HepG2 (cell line): Measurements from ENCODE around the gene PGP. TPM values are rescaled to one million over a fixed set of nuclear protein-coding genes. Genes with fewer than 3 reads are reported as not detected.

Experiments
- ARNTL ChIP-seq: sonication (generic); formaldehyde crosslinking; IDR thresholded peaks from 2 replicates; pipeline ENCODE4 v1.4.0; 2020; ENCODE audit warnings: mild to moderate bottlenecking, missing genetic modification reagents
- BRCA1 ChIP-seq: sonication (generic); formaldehyde crosslinking; IDR thresholded peaks from 2 replicates; pipeline ENCODE4 v1.4.0; 2020; ENCODE audit warnings: missing genetic modification reagents
- DR1 ChIP-seq: sonication (generic); formaldehyde crosslinking; IDR thresholded peaks from 2 replicates; pipeline ENCODE4 v1.8.0; 2021; ENCODE audit warnings: mild to moderate bottlenecking, missing genetic modification reagents, inconsistent platforms
- ELF1 ChIP-seq: sonication (generic); formaldehyde crosslinking; IDR thresholded peaks from 2 replicates; pipeline ENCODE4 v1.4.0; 2020; ENCODE audit warnings: missing genetic modification reagents
- HOXA9 ChIP-seq: sonication (generic); formaldehyde crosslinking; IDR thresholded peaks from 2 replicates; pipeline ENCODE4 v1.8.1; 2022; ENCODE audit warnings: missing genetic modification reagents, mild to moderate bottlenecking, moderate library complexity, borderline replicate concordance
- HOXD1 ChIP-seq: sonication (generic); formaldehyde crosslinking; IDR thresholded peaks from 2 replicates; pipeline ENCODE4 v1.5.0; 2020; ENCODE audit warnings: missing genetic modification reagents
- KDM4B ChIP-seq: sonication (generic); formaldehyde crosslinking; IDR thresholded peaks from 2 replicates; pipeline ENCODE4 v1.4.0; 2020; ENCODE audit warnings: missing genetic modification reagents
- KDM5A ChIP-seq: fragments of 200-600 bp; sonication (generic); IDR thresholded peaks from 2 replicates; pipeline ENCODE4 v1.7.0; 2018; ENCODE audit warnings: antibody characterized with exemption, mild to moderate bottlenecking, low read length, borderline replicate concordance
- MED1 ChIP-seq: sonication (generic); formaldehyde crosslinking; IDR thresholded peaks from 2 replicates; pipeline ENCODE4 v1.4.0; 2020; ENCODE audit warnings: missing genetic modification reagents
- MXI1 ChIP-seq: IDR thresholded peaks from 3 replicates; pipeline ENCODE4 v1.6.1; 2012; ENCODE audit warnings: low read depth, low read length, inconsistent platforms, borderline replicate concordance
- NFE2 ChIP-seq: sonication (generic); formaldehyde crosslinking; IDR thresholded peaks from 2 replicates; pipeline ENCODE4 v1.4.0; 2020; ENCODE audit warnings: missing genetic modification reagents
- NFE2L1 ChIP-seq: sonication (generic); formaldehyde crosslinking; IDR thresholded peaks from 2 replicates; pipeline ENCODE4 v1.4.0; 2020; ENCODE audit warnings: missing genetic modification reagents, mild to moderate bottlenecking, borderline replicate concordance
- NFRKB ChIP-seq: fragments of 450-650 bp; IDR thresholded peaks from 2 replicates; pipeline ENCODE4 v1.6.1; 2017
- PAWR ChIP-seq: sonication (generic); formaldehyde crosslinking; IDR thresholded peaks from 2 replicates; pipeline ENCODE4 v1.4.0; 2020; ENCODE audit warnings: missing genetic modification reagents, mild to moderate bottlenecking, borderline replicate concordance
- RARA ChIP-seq: IDR thresholded peaks from 2 replicates; pipeline ENCODE4 v1.6.1; 2016; ENCODE audit warnings: missing genetic modification reagents, missing compliant biosample characterization
- RBFOX2 ChIP-seq: fragments of 200-400 bp; formaldehyde crosslinking; IDR thresholded peaks from 2 replicates; pipeline ENCODE4 v1.6.1; 2017; ENCODE audit warnings: low read depth, mild to moderate bottlenecking, low read length
- SOX5 ChIP-seq: IDR thresholded peaks from 2 replicates; pipeline ENCODE4 v1.6.1; 2016; ENCODE audit warnings: borderline replicate concordance
- ZNF232 ChIP-seq: sonication (generic); formaldehyde crosslinking; IDR thresholded peaks from 2 replicates; pipeline ENCODE4 v1.4.0; 2020; ENCODE audit warnings: missing genetic modification reagents, borderline replicate concordance
- ZNF317 ChIP-seq: sonication (generic); formaldehyde crosslinking; IDR thresholded peaks from 2 replicates; pipeline ENCODE4 v1.5.0; 2020; ENCODE audit warnings: mild to moderate bottlenecking, missing genetic modification reagents
- ZNF619 ChIP-seq: sonication (generic); formaldehyde crosslinking; IDR thresholded peaks from 2 replicates; pipeline ENCODE4 v1.4.0; 2020; ENCODE audit warnings: mild to moderate bottlenecking, missing genetic modification reagents
- polyA plus RNA-seq, 8 experiments: library from polyadenylated mRNA; depleted of rRNA in 3 of 8; stranded (reverse) in 7 of 8; unstranded in 1 of 8; fragments of >200 nt; fragmentation: Illumina TruSeq in 4 of 8; extraction: Trizol in 4 of 8; gene quantifications; 2 replicates each; pipeline versions ENCODE4 v1.2.1 to v1.2.3, GENCODE V29; 2011 to 2016; ENCODE audit warnings: low read depth in 4 of 8, missing spikeins in 1 of 8, mixed read lengths in 1 of 8; ENCODE audit not compliant: insufficient read depth in 1 of 8
- total RNA-seq, 5 experiments: library from RNA; depleted of rRNA; stranded (reverse); fragments of >200 nt; fragmentation: Illumina TruSeq; extraction: Trizol; gene quantifications; 2 replicates each; pipeline ENCODE4 v1.2.3, GENCODE V29; 2016; ENCODE audit warnings: low read depth in 1 of 5
- TF ChIP-seq, protein P1 (sequence below): sonication (generic); formaldehyde crosslinking; conservative IDR thresholded peaks from 2 replicates; pipeline ENCODE4 v1.8.0; 2022; ENCODE audit warnings: missing genetic modification reagents
- TF ChIP-seq, protein P2 (sequence below): sonication (generic); formaldehyde crosslinking; IDR thresholded peaks from 2 replicates; pipeline ENCODE4 v1.4.0; 2020; ENCODE audit warnings: missing genetic modification reagents
- TF ChIP-seq, protein P3 (sequence below): sonication (generic); formaldehyde crosslinking; conservative IDR thresholded peaks from 2 replicates; pipeline ENCODE4 v1.4.0; 2020; ENCODE audit warnings: missing genetic modification reagents
- TF ChIP-seq, protein P4 (sequence below): sonication (generic); formaldehyde crosslinking; IDR thresholded peaks from 2 replicates; pipeline ENCODE4 v1.8.0; 2023; ENCODE audit warnings: mild to moderate bottlenecking, missing genetic modification reagents

The PGP gene
- total and polyA plus RNA-seq, 2 of the 13 experiments (the other 11 are each of a cell fraction or from before 2014, with no cell fraction given): 7.3 to 18.3 TPM

DNA sequence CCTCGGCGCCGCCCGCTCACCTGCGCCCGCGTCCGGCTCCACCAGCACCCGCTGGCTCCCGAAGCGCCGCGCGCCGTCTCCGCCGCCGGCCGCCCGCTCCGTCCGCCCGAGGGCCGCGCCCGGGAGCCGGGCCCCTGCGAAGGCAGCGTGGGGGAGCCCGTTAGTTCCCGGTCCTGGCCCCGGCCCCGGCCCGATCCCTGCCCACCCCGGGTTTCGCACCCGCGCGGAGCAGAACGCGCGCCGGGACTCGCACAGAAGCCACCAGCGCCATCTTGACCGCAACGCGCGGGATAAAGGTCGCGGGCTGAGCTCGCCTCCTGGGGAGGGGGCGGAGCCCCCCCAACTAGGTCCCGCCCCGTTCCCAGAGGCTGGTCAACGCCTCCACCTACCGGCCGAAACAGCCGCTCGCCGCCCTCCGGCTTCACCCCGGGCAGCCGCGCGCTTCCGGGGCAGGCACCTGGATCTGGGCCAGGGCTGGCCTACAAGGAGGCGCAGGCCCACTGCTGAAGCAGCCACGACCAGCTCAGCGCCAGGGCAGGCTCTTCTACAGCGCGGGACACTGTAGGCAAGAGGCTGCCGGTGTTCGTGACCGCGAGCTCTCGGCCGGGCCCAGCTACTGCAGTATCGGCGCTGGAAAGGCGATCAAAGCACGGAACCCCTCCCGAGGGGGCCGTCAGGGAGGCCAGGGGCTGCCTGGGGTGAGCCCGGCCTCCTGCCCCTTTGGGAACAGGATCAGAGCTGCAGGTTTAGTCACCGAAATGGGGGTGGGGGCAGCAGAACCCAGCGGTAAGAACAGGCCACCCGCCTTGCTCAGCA lies 36.9 kb upstream of the PGP start, which contains the start of gene ECI1 (continued):
- TF ChIP-seq, protein P1, sequence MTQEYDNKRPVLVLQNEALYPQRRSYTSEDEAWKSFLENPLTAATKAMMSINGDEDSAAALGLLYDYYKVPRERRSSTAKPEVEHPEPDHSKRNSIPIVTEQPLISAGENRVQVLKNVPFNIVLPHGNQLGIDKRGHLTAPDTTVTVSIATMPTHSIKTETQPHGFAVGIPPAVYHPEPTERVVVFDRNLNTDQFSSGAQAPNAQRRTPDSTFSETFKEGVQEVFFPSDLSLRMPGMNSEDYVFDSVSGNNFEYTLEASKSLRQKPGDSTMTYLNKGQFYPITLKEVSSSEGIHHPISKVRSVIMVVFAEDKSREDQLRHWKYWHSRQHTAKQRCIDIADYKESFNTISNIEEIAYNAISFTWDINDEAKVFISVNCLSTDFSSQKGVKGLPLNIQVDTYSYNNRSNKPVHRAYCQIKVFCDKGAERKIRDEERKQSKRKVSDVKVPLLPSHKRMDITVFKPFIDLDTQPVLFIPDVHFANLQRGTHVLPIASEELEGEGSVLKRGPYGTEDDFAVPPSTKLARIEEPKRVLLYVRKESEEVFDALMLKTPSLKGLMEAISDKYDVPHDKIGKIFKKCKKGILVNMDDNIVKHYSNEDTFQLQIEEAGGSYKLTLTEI (CRISPR knock-in tag): no peak
- peak; percentile 34; the same call in 1 of the 2 replicates for TF ChIP-seq DR1 (CRISPR knock-in tag)
- TF ChIP-seq RBFOX2: peak; percentile 97
- peak; percentile 26; the same call in 1 of the 2 replicates for TF ChIP-seq HOXA9
- peak; percentile 98 for TF ChIP-seq ELF1 (CRISPR knock-in tag)
- TF ChIP-seq, protein P2, sequence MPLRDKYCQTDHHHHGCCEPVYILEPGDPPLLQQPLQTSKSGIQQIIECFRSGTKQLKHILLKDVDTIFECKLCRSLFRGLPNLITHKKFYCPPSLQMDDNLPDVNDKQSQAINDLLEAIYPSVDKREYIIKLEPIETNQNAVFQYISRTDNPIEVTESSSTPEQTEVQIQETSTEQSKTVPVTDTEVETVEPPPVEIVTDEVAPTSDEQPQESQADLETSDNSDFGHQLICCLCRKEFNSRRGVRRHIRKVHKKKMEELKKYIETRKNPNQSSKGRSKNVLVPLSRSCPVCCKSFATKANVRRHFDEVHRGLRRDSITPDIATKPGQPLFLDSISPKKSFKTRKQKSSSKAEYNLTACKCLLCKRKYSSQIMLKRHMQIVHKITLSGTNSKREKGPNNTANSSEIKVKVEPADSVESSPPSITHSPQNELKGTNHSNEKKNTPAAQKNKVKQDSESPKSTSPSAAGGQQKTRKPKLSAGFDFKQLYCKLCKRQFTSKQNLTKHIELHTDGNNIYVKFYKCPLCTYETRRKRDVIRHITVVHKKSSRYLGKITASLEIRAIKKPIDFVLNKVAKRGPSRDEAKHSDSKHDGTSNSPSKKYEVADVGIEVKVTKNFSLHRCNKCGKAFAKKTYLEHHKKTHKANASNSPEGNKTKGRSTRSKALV: no peak
- no peak for TF ChIP-seq NFRKB
- peak; percentile 41; the same call in 1 of the 2 replicates for TF ChIP-seq ARNTL (CRISPR knock-in tag)
- TF ChIP-seq, protein P3, sequence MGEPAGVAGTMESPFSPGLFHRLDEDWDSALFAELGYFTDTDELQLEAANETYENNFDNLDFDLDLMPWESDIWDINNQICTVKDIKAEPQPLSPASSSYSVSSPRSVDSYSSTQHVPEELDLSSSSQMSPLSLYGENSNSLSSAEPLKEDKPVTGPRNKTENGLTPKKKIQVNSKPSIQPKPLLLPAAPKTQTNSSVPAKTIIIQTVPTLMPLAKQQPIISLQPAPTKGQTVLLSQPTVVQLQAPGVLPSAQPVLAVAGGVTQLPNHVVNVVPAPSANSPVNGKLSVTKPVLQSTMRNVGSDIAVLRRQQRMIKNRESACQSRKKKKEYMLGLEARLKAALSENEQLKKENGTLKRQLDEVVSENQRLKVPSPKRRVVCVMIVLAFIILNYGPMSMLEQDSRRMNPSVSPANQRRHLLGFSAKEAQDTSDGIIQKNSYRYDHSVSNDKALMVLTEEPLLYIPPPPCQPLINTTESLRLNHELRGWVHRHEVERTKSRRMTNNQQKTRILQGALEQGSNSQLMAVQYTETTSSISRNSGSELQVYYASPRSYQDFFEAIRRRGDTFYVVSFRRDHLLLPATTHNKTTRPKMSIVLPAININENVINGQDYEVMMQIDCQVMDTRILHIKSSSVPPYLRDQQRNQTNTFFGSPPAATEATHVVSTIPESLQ (CRISPR knock-in tag): no peak
- TF ChIP-seq BRCA1: peak; percentile 83; the same call in 1 of the 2 replicates
- peak; percentile 87 for TF ChIP-seq MED1
- TF ChIP-seq, protein P4, sequence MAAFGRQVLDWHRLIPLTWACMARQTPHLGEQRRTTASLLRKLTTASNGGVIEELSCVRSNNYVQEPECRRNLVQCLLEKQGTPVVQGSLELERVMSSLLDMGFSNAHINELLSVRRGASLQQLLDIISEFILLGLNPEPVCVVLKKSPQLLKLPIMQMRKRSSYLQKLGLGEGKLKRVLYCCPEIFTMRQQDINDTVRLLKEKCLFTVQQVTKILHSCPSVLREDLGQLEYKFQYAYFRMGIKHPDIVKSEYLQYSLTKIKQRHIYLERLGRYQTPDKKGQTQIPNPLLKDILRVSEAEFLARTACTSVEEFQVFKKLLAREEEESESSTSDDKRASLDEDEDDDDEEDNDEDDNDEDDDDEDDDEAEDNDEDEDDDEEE (CRISPR knock-in tag): peak; percentile 93
- no peak for TF ChIP-seq NFE2 (CRISPR knock-in tag)
- TF ChIP-seq KDM4B (CRISPR knock-in tag): peak; percentile 76
- TF ChIP-seq NFE2L1 (CRISPR knock-in tag): no peak
- peak; percentile 84 for TF ChIP-seq ZNF317 (CRISPR knock-in tag)
- TF ChIP-seq SOX5 (CRISPR knock-in tag): peak; percentile 69; the same call in 1 of the 2 replicates
- no peak; the same call in 1 of the 2 replicates for TF ChIP-seq ZNF232 (CRISPR knock-in tag)
- TF ChIP-seq HOXD1: 0 out of 2 replicates have a peak, but pooled peaks have one; percentile 44
- no peak for TF ChIP-seq PAWR
- TF ChIP-seq RARA (CRISPR knock-in tag): peak; percentile 66
- peak; percentile 74; the same call in 1 of the 3 replicates for TF ChIP-seq MXI1
- TF ChIP-seq ZNF619 (CRISPR knock-in tag): peak; percentile 40; the same call in 1 of the 2 replicates
- TF ChIP-seq KDM5A: no peak; the same call in 1 of the 2 replicates
